Retinal pigment epithelial cell (primary cell): Measurements from ENCODE around the gene MRPL41.
A peak's percentile ranks its signal among the peaks of the same experiment; 100 is the strongest.
"Not testable (repeated sequence)": the region's sequence is repeated elsewhere in the genome, so short reads cannot be mapped to it uniquely, and the experiment has no call there.

Experiments used
- DNase-seq: peaks from one replicate; pipeline ENCODE4 v3.0.0-alpha.2; 2010; ENCODE audit warnings: low read depth
- H3K4me3 ChIP-seq: 2 replicates; pipeline ENCODE4 v1.5.1; 2011; ENCODE audit warnings: mild to moderate bottlenecking, low read length, control low read depth, moderate library complexity
- TF ChIP-seq, protein P1 (sequence below): conservative IDR thresholded peaks from 2 replicates; pipeline ENCODE4 v1.5.1; 2011; ENCODE audit warnings: low read depth, low read length, control low read depth, inconsistent platforms

MRPL41 gene

DNA sequence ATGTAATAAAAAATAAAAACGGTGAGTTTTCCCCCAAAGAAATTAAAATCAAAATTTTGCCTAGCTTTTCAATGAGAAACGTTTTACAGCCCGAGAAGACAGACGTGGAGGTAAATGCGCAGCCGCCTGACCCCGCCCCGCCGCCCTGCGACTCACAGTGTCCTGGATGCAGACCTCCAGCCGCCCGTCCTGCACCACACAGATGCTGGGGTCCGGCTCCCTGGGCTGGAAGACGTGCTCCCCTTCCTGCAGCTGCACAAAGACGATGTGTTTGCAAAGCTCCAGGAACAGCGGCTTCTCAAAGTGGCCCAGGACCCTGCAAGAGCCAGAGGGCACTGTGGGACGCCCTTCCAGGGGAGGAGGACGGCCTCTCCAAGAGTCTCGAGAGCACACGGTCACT, 9.2 kb upstream of the MRPL41 start:
- TF ChIP-seq, protein P1, sequence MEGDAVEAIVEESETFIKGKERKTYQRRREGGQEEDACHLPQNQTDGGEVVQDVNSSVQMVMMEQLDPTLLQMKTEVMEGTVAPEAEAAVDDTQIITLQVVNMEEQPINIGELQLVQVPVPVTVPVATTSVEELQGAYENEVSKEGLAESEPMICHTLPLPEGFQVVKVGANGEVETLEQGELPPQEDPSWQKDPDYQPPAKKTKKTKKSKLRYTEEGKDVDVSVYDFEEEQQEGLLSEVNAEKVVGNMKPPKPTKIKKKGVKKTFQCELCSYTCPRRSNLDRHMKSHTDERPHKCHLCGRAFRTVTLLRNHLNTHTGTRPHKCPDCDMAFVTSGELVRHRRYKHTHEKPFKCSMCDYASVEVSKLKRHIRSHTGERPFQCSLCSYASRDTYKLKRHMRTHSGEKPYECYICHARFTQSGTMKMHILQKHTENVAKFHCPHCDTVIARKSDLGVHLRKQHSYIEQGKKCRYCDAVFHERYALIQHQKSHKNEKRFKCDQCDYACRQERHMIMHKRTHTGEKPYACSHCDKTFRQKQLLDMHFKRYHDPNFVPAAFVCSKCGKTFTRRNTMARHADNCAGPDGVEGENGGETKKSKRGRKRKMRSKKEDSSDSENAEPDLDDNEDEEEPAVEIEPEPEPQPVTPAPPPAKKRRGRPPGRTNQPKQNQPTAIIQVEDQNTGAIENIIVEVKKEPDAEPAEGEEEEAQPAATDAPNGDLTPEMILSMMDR = no peak
- H3K4me3 ChIP-seq = no peak overlapping the region
- DNase-seq = no peak

DNA sequence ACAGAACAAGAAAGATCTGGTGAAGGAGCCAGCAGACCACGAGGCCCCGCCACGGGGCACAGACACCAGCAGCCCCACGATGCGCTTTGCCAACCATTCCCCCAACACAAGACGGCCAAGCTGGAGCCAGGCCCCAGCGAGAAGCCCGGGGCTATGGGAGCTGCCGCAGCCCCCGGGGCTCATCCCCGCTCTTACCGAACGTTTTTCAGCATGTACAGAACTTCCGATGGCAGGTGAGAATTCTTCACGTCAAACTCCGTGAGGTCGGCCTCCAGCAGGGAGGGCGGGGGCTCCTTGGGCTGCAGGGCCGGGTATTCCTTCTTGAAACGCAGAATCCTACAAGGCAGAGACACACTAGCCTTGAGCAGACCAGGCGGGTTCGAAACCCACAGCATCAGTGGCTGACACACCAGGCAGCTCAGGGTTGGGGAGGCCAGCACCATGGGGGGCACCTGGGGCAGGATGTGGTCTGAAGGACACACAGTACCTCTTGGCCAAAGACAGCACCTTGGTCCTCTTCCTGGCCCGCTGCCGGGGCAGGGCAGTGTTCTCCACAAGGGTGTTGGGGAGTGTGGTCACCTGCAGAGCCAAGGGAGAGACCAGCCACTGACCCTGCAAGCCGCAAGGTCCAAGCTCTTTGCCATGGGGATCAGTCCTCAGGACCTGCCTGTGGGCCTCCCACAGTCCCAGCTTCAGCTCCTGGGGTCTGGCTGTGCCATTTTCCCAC, 8.3 kb upstream of the MRPL41 start:
- DNase-seq = no peak
- H3K4me3 ChIP-seq = no peak overlapping the region
- TF ChIP-seq, protein P1 = no peak

DNA sequence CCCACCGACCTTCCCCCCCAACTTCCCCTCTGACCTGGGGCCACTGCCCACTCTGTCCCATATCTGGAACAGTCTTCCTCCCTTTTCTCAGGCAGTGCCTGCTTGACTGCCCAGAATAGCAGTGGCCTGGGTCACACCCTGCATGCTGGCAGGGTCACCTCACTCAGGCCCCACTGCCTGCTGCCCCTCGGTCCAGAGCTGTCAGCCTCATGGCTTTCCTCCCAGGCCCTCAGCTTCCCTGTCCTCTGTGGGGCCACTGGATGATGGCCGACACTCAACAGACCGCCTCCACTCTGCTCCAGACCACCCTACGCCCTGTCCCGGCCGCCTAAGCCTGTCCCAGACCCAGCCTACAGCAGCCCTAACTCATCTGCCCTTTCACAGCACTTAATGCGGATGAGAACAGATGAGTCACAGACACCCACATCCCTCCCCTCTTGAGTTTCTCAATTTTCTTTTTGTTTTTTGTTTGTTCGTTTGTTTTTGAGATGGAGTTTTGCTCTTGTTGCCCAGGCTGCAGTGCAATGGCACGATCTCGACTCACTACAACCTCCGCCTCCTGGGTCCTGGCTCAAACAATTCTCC, 7.4 kb upstream of the MRPL41 start:
- DNase-seq = no peak
- TF ChIP-seq, protein P1 = no peak
- no peak overlapping the region for H3K4me3 ChIP-seq

DNA sequence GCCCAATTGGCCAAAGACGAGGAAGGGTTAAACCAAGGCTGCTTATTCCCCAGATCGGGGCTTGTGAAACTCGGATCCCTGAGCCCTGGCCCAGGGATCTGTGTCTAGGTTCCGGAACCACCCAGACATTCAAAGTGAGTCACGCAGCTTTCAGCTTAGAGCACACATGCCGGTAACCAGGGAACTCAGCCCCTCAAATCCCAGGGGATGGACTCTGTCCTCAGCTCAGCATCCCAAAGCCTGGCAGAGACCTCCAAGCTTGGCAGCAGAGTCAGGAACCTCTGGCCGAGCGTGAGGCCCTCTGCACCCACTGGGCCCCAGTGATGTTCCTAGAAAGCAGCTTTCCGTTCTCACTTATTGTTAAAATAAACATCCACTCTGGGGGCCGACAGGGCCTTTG, 6.6 kb upstream of the MRPL41 start:
- H3K4me3 ChIP-seq = no peak overlapping the region
- no peak for DNase-seq
- TF ChIP-seq, protein P1 = no peak

DNA sequence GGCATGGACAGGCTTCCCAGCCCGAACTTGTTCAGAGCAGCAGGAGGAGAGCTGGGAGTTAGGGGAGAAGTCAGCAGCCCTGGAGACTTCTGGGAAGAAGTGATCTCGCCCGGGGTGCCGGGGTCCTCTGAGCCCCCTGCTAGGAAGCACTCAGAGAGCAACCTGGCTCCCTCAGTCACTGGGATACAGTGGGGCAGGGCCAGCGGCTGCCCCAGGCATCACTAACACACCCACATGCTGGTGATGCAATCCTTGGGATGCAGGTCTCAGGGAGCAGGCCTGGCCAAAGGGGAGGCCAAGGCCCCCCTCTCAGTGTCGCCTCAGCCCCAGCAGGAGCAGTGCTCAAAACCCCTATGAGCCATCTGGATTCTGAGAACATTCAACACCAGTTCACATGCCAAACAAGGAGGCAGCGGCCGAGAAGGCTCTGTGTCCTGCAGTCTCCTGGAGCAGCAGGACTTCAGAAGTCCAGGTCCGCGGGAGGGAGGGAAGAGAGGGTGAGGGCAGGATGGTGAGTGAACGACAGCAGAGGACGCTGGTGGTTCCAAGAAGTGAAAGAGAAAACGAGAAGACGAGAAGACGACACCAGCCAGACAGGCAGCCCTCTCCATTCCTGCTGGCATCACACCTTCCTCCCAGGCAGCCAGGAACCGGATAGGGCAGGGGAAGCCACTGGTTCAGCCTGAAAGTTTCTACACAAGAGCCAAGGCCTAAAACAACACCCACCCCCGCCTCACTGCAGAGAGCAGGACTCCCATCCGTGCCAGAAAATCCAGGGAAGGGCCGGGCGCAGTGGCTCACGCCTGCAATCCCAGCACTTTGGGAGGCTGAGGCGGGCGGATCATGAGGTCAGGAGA, 3.8 kb upstream of the MRPL41 start:
- no peak for DNase-seq
- TF ChIP-seq, protein P1 = no peak
- H3K4me3 ChIP-seq = no peak overlapping the region

- H3K4me3 ChIP-seq = peak within 1 kb of the TSS; percentile 55
- DNase-seq = peak; percentile 39
- TF ChIP-seq, protein P1 = no peak
Observed at GRCh38 chr9:137550231-137550621, 1.5 kb upstream of the MRPL41 start, which contains the start of gene PNPLA7. TSS of gene PNPLA7 (minus strand) at chr9:137550402. CDS start at chr9:137550197, 205 bp downstream.

GRCh38 chr9:137550958-137551263, 768 bp upstream of the MRPL41 start:
- not testable (repeated sequence) for DNase-seq

More at GRCh38 chr9:137550958-137551263, 768 bp upstream of the MRPL41 start:
- H3K4me3 ChIP-seq = peak overlapping the region; percentile 55
